Hepatocyte (in vitro differentiated cells): ENCODE measurements around the gene PHLDB1. TPM values are rescaled to one million over a fixed set of nuclear protein-coding genes. Genes with fewer than 3 reads are reported as not detected.

Experiments used
- DNase-seq: peaks from one replicate; pipeline ENCODE4 v3.0.0-alpha.2; 2016; ENCODE audit warnings: low spot score
- H2AFZ ChIP-seq: fragments of 200-600 bp; sonication (generic); 2 replicates; pipeline ENCODE4 v1.6.0; 2016; ENCODE audit warnings: antibody characterized with exemption, mild to moderate bottlenecking
- H3K27ac ChIP-seq: fragments of 200-600 bp; sonication (generic); 2 replicates; pipeline ENCODE4 v1.5.1; 2016; ENCODE audit warnings: mild to moderate bottlenecking
- H3K27me3 ChIP-seq: fragments of 200-600 bp; sonication (generic); 2 replicates; pipeline ENCODE4 v1.6.1; 2016
- H3K36me3 ChIP-seq: fragments of 200-600 bp; sonication (generic); replicated peaks from 2 replicates; pipeline ENCODE4 v1.5.1; 2016; ENCODE audit warnings: low read depth; ENCODE audit not compliant: insufficient read depth
- H3K4me1 ChIP-seq: fragments of 200-600 bp; sonication (generic); 2 replicates; pipeline ENCODE4 v1.5.1; 2016; ENCODE audit warnings: mild to moderate bottlenecking, moderate library complexity; ENCODE audit not compliant: insufficient read depth
- H3K4me2 ChIP-seq: fragments of 200-600 bp; sonication (generic); 2 replicates; pipeline ENCODE4 v1.6.0; 2016
- H3K4me3 ChIP-seq: fragments of 200-600 bp; sonication (generic); 2 replicates; pipeline ENCODE4 v1.5.1; 2016; ENCODE audit warnings: mild to moderate bottlenecking
- H3K79me2 ChIP-seq: fragments of 200-600 bp; sonication (generic); 2 replicates; pipeline ENCODE4 v1.6.0; 2017; ENCODE audit warnings: mild to moderate bottlenecking
- H3K9me2 ChIP-seq: fragments of 200-600 bp; sonication (generic); replicated peaks from 2 replicates; pipeline ENCODE4 v1.6.0; 2017; ENCODE audit warnings: mild to moderate bottlenecking; ENCODE audit not compliant: insufficient read depth
- H3K9me3 ChIP-seq: fragments of 200-600 bp; sonication (generic); 2 replicates; pipeline ENCODE4 v1.5.1; 2016; ENCODE audit warnings: low read depth, mild to moderate bottlenecking
- H4K20me1 ChIP-seq: fragments of 200-600 bp; sonication (generic); 2 replicates; pipeline ENCODE4 v1.6.0; 2016; ENCODE audit warnings: mild to moderate bottlenecking; ENCODE audit not compliant: insufficient read depth, poor library complexity, severe bottlenecking
- EZH2 ChIP-seq: fragments of 200-600 bp; sonication (generic); IDR thresholded peaks from 2 replicates; pipeline ENCODE4 v1.6.1; 2016; ENCODE audit warnings: antibody characterized with exemption, mild to moderate bottlenecking, borderline replicate concordance
- EZH2phosphoT487 ChIP-seq: fragments of 200-600 bp; sonication (generic); IDR thresholded peaks from one replicate; pipeline ENCODE4 v1.6.1; 2018; ENCODE audit warnings: antibody characterized with exemption, mild to moderate bottlenecking, low read depth, moderate library complexity; ENCODE audit not compliant: unreplicated experiment, severe bottlenecking
- WGBS: methylation state at CpG from one replicate; pipeline ENCODE4 v1.1.6; 2016; ENCODE audit warnings: low lambda C conversion rate; ENCODE audit errors: missing lambda C conversion rate; 5-methylcytosine and 5-hydroxymethylcytosine counted together
- polyA plus RNA-seq: library from polyadenylated mRNA; unstranded; fragments of >200 nt; fragmentation: Nextera tagmentation; extraction: Ambion mirVana; gene quantifications from 2 replicates; pipeline ENCODE4 v1.2.1, GENCODE V29; 2016
- total RNA-seq: library from RNA; depleted of rRNA; stranded (reverse); fragments of >200 nt; gene quantifications from 2 replicates; pipeline ENCODE4 v1.2.3, GENCODE V29; 2014
- TF ChIP-seq, protein P1 (sequence below): fragments of 200-600 bp; sonication (generic); IDR thresholded peaks from 2 replicates; pipeline ENCODE4 v1.5.1; 2016; ENCODE audit warnings: antibody characterized with exemption, mild to moderate bottlenecking; ENCODE audit not compliant: poor library complexity

The PHLDB1 gene
- total and polyA plus RNA-seq, 2 experiments from 2014 or later: 51.8 to 71.1 TPM

DNA sequence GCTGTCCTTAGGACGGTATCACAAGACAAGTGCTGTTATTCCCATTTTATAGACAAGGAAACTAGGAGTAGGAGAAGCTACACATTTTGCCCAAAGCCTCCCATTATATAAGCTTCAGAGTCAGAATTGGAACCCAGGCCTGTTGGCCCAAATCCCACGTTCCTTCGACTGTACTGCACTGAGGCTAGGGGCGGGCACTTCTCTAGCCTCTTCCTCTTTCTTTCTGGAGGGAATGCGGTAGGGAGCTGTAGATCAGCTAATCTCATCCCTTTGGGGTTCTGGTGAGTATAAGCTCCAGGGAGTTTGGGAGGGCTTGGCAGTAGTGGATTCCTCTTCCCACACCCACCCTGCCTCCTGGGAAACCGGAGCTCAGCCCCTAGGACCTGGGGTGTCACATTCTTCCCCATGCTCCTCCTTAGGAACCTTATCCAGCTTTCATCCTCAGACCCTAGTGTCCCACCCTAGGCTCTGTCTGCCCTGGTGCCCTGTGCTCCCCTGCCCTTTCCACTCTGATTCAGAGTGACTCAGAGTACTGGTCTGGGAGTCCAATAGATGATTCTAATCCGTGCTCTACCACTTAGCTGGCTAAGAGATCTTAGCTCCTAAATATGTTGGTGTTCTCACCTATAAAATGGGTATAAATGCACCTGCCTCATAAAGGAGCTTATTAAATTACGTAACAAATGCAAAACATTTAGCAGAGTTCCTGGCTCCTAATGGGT, 29.3 kb downstream of the PHLDB1 start:
- Histone ChIP-seq H3K36me3 (no peaks in the 10 kb centered on the region), H3K9me2 (no peaks in the 10 kb centered on the region), H3K9me3 (no peaks in the 10 kb centered on the region), H3K4me2 (no peak overlapping the region), H3K27ac (no peak overlapping the region), H3K4me3 (no peak overlapping the region), H3K4me1 (peaks cover 20% of the 10 kb centered on the region), H3K27me3 (no peaks in the 10 kb centered on the region), H3K79me2 (no peaks in the 10 kb centered on the region), H2AFZ (no peak overlapping the region), H4K20me1 (no peaks in the 10 kb centered on the region)
- 91% methylated on average over 8 of the region's 8 CpGs for WGBS
- no peak for TF ChIP-seq EZH2phosphoT487
- TF ChIP-seq EZH2: no peak
- TF ChIP-seq, protein P1, sequence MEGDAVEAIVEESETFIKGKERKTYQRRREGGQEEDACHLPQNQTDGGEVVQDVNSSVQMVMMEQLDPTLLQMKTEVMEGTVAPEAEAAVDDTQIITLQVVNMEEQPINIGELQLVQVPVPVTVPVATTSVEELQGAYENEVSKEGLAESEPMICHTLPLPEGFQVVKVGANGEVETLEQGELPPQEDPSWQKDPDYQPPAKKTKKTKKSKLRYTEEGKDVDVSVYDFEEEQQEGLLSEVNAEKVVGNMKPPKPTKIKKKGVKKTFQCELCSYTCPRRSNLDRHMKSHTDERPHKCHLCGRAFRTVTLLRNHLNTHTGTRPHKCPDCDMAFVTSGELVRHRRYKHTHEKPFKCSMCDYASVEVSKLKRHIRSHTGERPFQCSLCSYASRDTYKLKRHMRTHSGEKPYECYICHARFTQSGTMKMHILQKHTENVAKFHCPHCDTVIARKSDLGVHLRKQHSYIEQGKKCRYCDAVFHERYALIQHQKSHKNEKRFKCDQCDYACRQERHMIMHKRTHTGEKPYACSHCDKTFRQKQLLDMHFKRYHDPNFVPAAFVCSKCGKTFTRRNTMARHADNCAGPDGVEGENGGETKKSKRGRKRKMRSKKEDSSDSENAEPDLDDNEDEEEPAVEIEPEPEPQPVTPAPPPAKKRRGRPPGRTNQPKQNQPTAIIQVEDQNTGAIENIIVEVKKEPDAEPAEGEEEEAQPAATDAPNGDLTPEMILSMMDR: no peak
- DNase-seq: no peak

DNA sequence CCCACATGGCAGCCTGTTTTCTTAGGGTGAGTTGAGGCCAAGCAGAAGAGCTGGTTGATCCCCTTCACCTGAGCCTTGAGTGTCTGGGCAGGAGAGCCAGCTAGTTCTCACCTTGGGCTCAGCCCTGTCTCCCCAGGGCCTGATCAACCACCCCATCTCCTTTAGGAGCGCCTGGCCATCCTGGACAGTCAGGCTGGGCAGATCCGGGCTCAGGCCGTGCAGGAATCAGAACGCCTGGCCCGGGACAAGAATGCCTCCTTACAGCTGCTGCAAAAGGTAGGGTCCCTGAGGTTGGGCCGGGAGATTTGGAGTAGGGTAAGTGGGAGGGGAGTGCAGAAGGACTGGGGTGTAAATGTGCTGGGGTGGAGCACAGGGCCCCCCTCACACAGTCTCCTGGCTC, 31.3 kb downstream of the PHLDB1 start:
- Histone ChIP-seq H3K4me2 (no peak overlapping the region), H2AFZ (no peak overlapping the region), H3K9me3 (no peaks in the 10 kb centered on the region), H3K36me3 (no peaks in the 10 kb centered on the region), H3K27me3 (no peaks in the 10 kb centered on the region), H3K4me3 (no peak overlapping the region), H3K4me1 (peaks cover 27% of the 10 kb centered on the region), H3K27ac (no peak overlapping the region), H4K20me1 (no peaks in the 10 kb centered on the region), H3K79me2 (no peaks in the 10 kb centered on the region), H3K9me2 (no peaks in the 10 kb centered on the region)
- no peak for TF ChIP-seq EZH2
- TF ChIP-seq, protein P1: no peak
- no peak for TF ChIP-seq EZH2phosphoT487
- no peak for DNase-seq
- 95% methylated on average over 6 of the region's 6 CpGs for WGBS

DNA sequence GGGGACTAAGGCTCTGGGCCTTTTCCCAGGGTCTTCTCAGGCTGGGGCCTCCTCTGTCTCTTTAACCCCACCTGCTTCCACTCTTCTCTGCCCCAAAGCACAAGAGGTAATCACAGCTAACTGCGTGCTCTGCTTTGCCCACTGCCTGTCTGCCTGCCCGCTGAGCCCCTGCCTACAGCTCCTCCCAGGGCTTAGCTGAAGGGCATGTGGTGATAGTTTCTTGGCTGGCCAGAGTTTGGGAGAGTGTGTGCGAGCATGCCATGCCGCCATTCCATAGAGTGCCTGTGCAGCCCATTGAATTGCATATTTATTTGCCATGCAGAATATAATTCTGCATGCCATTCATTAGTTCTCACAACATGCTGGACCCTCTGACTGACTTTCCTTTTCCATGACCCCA, 32.5 kb downstream of the PHLDB1 start:
- Histone ChIP-seq H3K36me3 (no peaks in the 10 kb centered on the region), H3K9me3 (no peaks in the 10 kb centered on the region), H3K27ac (no peak overlapping the region), H4K20me1 (no peaks in the 10 kb centered on the region), H3K9me2 (no peaks in the 10 kb centered on the region), H3K27me3 (no peaks in the 10 kb centered on the region), H3K79me2 (no peaks in the 10 kb centered on the region), H3K4me1 (peaks cover 18% of the 10 kb centered on the region), H3K4me2 (no peak overlapping the region), H3K4me3 (no peak overlapping the region), H2AFZ (no peak overlapping the region)
- no peak for DNase-seq
- WGBS: 98% methylated on average over 4 of the region's 4 CpGs
- no peak for TF ChIP-seq EZH2
- TF ChIP-seq, protein P1: no peak
- no peak for TF ChIP-seq EZH2phosphoT487
